Measurements from ENCODE around the gene SEC23IP.

DNA sequence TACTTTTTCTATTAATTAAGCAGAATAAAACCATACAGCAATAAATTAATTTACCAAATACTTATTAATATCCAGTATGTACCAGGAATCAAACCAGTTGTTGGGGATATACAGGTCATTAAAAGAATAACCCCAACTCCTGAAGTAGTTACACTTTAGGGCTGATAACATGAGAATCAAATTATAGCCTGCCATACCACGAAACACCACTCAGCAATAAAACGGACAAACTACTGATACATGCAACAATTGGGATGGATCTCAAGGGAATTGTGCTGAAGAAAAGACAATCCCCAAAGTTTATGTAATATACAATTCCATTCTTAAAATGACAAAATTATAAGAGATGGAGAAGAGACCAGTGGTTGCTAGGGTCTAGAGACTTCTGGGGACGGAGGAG lies 42.6 kb upstream of the SEC23IP start:
- TF ChIP-seq POLR2A (IDR thresholded peaks at IDR 0.05) (no peak), POLR2AphosphoS5 (IDR thresholded peaks at IDR 0.05) (no peak)
- TF ChIP-seq, protein P1, sequence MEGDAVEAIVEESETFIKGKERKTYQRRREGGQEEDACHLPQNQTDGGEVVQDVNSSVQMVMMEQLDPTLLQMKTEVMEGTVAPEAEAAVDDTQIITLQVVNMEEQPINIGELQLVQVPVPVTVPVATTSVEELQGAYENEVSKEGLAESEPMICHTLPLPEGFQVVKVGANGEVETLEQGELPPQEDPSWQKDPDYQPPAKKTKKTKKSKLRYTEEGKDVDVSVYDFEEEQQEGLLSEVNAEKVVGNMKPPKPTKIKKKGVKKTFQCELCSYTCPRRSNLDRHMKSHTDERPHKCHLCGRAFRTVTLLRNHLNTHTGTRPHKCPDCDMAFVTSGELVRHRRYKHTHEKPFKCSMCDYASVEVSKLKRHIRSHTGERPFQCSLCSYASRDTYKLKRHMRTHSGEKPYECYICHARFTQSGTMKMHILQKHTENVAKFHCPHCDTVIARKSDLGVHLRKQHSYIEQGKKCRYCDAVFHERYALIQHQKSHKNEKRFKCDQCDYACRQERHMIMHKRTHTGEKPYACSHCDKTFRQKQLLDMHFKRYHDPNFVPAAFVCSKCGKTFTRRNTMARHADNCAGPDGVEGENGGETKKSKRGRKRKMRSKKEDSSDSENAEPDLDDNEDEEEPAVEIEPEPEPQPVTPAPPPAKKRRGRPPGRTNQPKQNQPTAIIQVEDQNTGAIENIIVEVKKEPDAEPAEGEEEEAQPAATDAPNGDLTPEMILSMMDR (IDR thresholded peaks at IDR 0.05), result no peak

Measured in prostate gland (tissue), 2 donors.